Lower leg skin (tissue), 3 donors: ENCODE results near the gene OR4M1.

ENCODE experiments used
- POLR2A ChIP-seq, 2 donors: fragments of 450-650 bp; IDR thresholded peaks; one replicate each; pipeline ENCODE4 v1.6.1; 2016 to 2017; ENCODE audit warnings: antibody characterized with exemption in 2 of 2, mild to moderate bottlenecking in 1 of 2, moderate library complexity in 1 of 2
- TF ChIP-seq, protein P1 (sequence below), 3 donors: fragments of 450-650 bp; IDR thresholded peaks; one replicate each; pipeline ENCODE4 v1.5.1; 2016; ENCODE audit warnings: antibody characterized with exemption in 3 of 3, mild to moderate bottlenecking in 3 of 3, moderate library complexity in 2 of 3

DNA sequence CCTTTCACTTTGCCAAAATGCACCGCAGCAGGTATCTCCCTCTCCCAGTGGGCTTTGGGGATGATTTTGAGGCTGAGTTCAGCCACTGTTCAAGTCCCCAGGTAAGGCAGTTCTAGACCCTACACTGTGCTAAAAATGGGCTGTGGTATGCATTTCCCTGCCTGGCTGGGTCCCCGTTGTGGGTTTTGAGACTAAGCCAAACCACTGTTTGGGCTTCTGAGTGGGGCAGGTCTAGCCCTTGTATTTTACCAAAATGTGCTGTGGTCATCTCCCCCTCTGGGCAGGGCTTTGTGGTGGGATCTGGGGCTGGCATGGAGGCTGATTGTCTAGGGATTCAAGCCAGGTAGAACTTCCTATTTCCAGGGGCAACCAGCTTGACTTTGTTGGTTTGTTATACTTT lies 43.5 kb upstream of the OR4M1 start:
- TF ChIP-seq, protein P1, sequence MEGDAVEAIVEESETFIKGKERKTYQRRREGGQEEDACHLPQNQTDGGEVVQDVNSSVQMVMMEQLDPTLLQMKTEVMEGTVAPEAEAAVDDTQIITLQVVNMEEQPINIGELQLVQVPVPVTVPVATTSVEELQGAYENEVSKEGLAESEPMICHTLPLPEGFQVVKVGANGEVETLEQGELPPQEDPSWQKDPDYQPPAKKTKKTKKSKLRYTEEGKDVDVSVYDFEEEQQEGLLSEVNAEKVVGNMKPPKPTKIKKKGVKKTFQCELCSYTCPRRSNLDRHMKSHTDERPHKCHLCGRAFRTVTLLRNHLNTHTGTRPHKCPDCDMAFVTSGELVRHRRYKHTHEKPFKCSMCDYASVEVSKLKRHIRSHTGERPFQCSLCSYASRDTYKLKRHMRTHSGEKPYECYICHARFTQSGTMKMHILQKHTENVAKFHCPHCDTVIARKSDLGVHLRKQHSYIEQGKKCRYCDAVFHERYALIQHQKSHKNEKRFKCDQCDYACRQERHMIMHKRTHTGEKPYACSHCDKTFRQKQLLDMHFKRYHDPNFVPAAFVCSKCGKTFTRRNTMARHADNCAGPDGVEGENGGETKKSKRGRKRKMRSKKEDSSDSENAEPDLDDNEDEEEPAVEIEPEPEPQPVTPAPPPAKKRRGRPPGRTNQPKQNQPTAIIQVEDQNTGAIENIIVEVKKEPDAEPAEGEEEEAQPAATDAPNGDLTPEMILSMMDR (IDR thresholded peaks at IDR 0.05): no peak
- no peak for TF ChIP-seq POLR2A (IDR thresholded peaks at IDR 0.05)
